Measurements from ENCODE around the gene SMAD7. TPM values are rescaled to one million over a fixed set of nuclear protein-coding genes. Genes with fewer than 3 reads are reported as not detected.

Gene SMAD7
- total RNA-seq, 2 experiments from 2014 or later = 13.6 to 14.4 TPM

GRCh38 chr18:48900469-48900868 is 50.3 kb downstream of the SMAD7 start:
- Mint-ChIP-seq H3K9me3 (peaks cover 17% of the 10 kb centered on the region), H3K27ac (no peak overlapping the region), H3K4me1 (ENCODE audit: low read depth) (peaks cover 11% of the 10 kb centered on the region), H3K4me3 (no peak overlapping the region), H3K36me3 (no peaks in the 10 kb centered on the region), H3K27me3 (no peaks in the 10 kb centered on the region)
- DNase-seq = no peak
- POLR2A ChIA-PET = no interaction called here
- CTCF ChIA-PET = no interaction called here
- intact Hi-C loops (cut with micrococcal nuclease) = no loop called here

GRCh38 chr18:48899558-48900174 is 51.1 kb downstream of the SMAD7 start:
- H3K9me3 Mint-ChIP-seq = peaks cover 13% of the 10 kb centered on the region
- H3K36me3 Mint-ChIP-seq = no peaks in the 10 kb centered on the region
- intact Hi-C loops (cut with micrococcal nuclease) = no loop called here
- DNase-seq = no peak
- ChIA-PET CTCF (no interaction called here), POLR2A (no interaction called here)
- H3K27me3 Mint-ChIP-seq = no peaks in the 10 kb centered on the region
- H3K27ac Mint-ChIP-seq = no peak overlapping the region
- H3K4me3 Mint-ChIP-seq = peak overlapping the region; percentile 8
- H3K4me1 Mint-ChIP-seq (ENCODE audit: low read depth) = peaks cover 11% of the 10 kb centered on the region

- H3K27ac Mint-ChIP-seq = no peak overlapping the region
Measured at GRCh38 chr18:48898521-48898920, 52.2 kb downstream of the SMAD7 start.

GRCh38 chr18:48897531-48897930 is 53.2 kb downstream of the SMAD7 start:
- peaks cover 11% of the 10 kb centered on the region for H3K4me1 Mint-ChIP-seq (ENCODE audit: low read depth)
- ChIA-PET CTCF (no interaction called here), POLR2A (no interaction called here)
- no peaks in the 10 kb centered on the region for H3K27me3 Mint-ChIP-seq
- no peak for DNase-seq
- H3K27ac Mint-ChIP-seq = no peak overlapping the region
- H3K9me3 Mint-ChIP-seq = peaks cover 6% of the 10 kb centered on the region
- H3K36me3 Mint-ChIP-seq = no peaks in the 10 kb centered on the region
- no peak overlapping the region for H3K4me3 Mint-ChIP-seq
- intact Hi-C loops (cut with micrococcal nuclease) = no loop called here

More at GRCh38 chr18:48898521-48898920, 52.2 kb downstream of the SMAD7 start:
- ChIA-PET POLR2A (no interaction called here), CTCF (no interaction called here)
- Mint-ChIP-seq H3K4me3 (no peak overlapping the region), H3K4me1 (ENCODE audit: low read depth) (peaks cover 11% of the 10 kb centered on the region), H3K27me3 (no peaks in the 10 kb centered on the region), H3K9me3 (peaks cover 6% of the 10 kb centered on the region), H3K36me3 (no peaks in the 10 kb centered on the region)
- intact Hi-C loops (cut with micrococcal nuclease) = no loop called here
- DNase-seq = no peak

GRCh38 chr18:48896875-48897511 is 53.8 kb downstream of the SMAD7 start:
- H3K27ac Mint-ChIP-seq = no peak overlapping the region
- H3K27me3 Mint-ChIP-seq = no peaks in the 10 kb centered on the region
- peak; percentile 61 for DNase-seq
- H3K36me3 Mint-ChIP-seq = no peaks in the 10 kb centered on the region
- peaks cover 11% of the 10 kb centered on the region for H3K4me1 Mint-ChIP-seq (ENCODE audit: low read depth)
- POLR2A ChIA-PET = no interaction called here
- peaks cover 6% of the 10 kb centered on the region for H3K9me3 Mint-ChIP-seq
- intact Hi-C loops (cut with micrococcal nuclease) = no loop called here
- H3K4me3 Mint-ChIP-seq = no peak overlapping the region
- CTCF ChIA-PET = no interaction called here

GRCh38 chr18:48896326-48896874 is 54.4 kb downstream of the SMAD7 start:
- CTCF ChIA-PET = no interaction called here
- H3K4me3 Mint-ChIP-seq = no peak overlapping the region
- intact Hi-C loops (cut with micrococcal nuclease) = no loop called here
- H3K27ac Mint-ChIP-seq = no peak overlapping the region
- peaks cover 11% of the 10 kb centered on the region for H3K4me1 Mint-ChIP-seq (ENCODE audit: low read depth)
- POLR2A ChIA-PET = no interaction called here
- H3K27me3 Mint-ChIP-seq = no peaks in the 10 kb centered on the region
- no peaks in the 10 kb centered on the region for H3K36me3 Mint-ChIP-seq
- no peak for DNase-seq
- H3K9me3 Mint-ChIP-seq = peaks cover 6% of the 10 kb centered on the region

GRCh38 chr18:48894799-48895346 is 55.9 kb downstream of the SMAD7 start:
- Mint-ChIP-seq H3K4me3 (no peak overlapping the region), H3K27ac (no peak overlapping the region), H3K9me3 (peaks cover 6% of the 10 kb centered on the region), H3K4me1 (ENCODE audit: low read depth) (peaks cover 10% of the 10 kb centered on the region), H3K36me3 (no peaks in the 10 kb centered on the region), H3K27me3 (no peaks in the 10 kb centered on the region)
- ChIA-PET CTCF (no interaction called here), POLR2A (interaction anchor here (0.8 kb wide), 1 partner anchor 30 kb away, joined by 4 read pairs; no protein-coding TSS in a partner anchor)
- intact Hi-C loops (cut with micrococcal nuclease) = no loop called here
- DNase-seq = no peak

- no peak overlapping the region for H3K27ac Mint-ChIP-seq
- intact Hi-C loops (cut with micrococcal nuclease) = no loop called here
- ChIA-PET POLR2A (no interaction called here), CTCF (no interaction called here)
- H3K9me3 Mint-ChIP-seq = no peaks in the 10 kb centered on the region
- H3K4me3 Mint-ChIP-seq = no peak overlapping the region
- H3K27me3 Mint-ChIP-seq = no peaks in the 10 kb centered on the region
- no peak for DNase-seq
- H3K4me1 Mint-ChIP-seq (ENCODE audit: low read depth) = peaks cover 3% of the 10 kb centered on the region
- H3K36me3 Mint-ChIP-seq = no peaks in the 10 kb centered on the region
Measured at GRCh38 chr18:48893608-48894600, 56.9 kb downstream of the SMAD7 start.

- H3K27me3 Mint-ChIP-seq = no peaks in the 10 kb centered on the region
- no peak overlapping the region for H3K27ac Mint-ChIP-seq
- no peak for DNase-seq
- intact Hi-C loops (cut with micrococcal nuclease) = no loop called here
- H3K4me3 Mint-ChIP-seq = no peak overlapping the region
- no peaks in the 10 kb centered on the region for H3K9me3 Mint-ChIP-seq
- POLR2A ChIA-PET = no interaction called here
- H3K4me1 Mint-ChIP-seq (ENCODE audit: low read depth) = peaks cover 3% of the 10 kb centered on the region
- H3K36me3 Mint-ChIP-seq = no peaks in the 10 kb centered on the region
- CTCF ChIA-PET = no interaction called here
Measured at GRCh38 chr18:48893061-48893607, 57.6 kb downstream of the SMAD7 start.

- intact Hi-C loops (cut with micrococcal nuclease) = no loop called here
- no peak overlapping the region for H3K4me3 Mint-ChIP-seq
- POLR2A ChIA-PET = no interaction called here
- DNase-seq = no peak
- no peak overlapping the region for H3K27ac Mint-ChIP-seq
- H3K36me3 Mint-ChIP-seq = no peaks in the 10 kb centered on the region
- no peaks in the 10 kb centered on the region for H3K9me3 Mint-ChIP-seq
- CTCF ChIA-PET = no interaction called here
- H3K4me1 Mint-ChIP-seq (ENCODE audit: low read depth) = peaks cover 3% of the 10 kb centered on the region
- no peaks in the 10 kb centered on the region for H3K27me3 Mint-ChIP-seq
Measured at GRCh38 chr18:48892146-48892855, 58.5 kb downstream of the SMAD7 start.

- POLR2A ChIA-PET = no interaction called here
- Mint-ChIP-seq H3K36me3 (no peaks in the 10 kb centered on the region), H3K27ac (no peak overlapping the region), H3K4me1 (ENCODE audit: low read depth) (peaks cover 1% of the 10 kb centered on the region), H3K4me3 (no peak overlapping the region), H3K27me3 (no peaks in the 10 kb centered on the region), H3K9me3 (no peaks in the 10 kb centered on the region)
- DNase-seq = no peak
- CTCF ChIA-PET = no interaction called here
- intact Hi-C loops (cut with micrococcal nuclease) = no loop called here
Measured at GRCh38 chr18:48891721-48892120, 59.0 kb downstream of the SMAD7 start.

Measured in activated CD4-positive, alpha-beta memory T cell treated with anti-CD3 and anti-CD28 coated beads for 36 hours (primary cell).